IMR-90 (cell line): ENCODE results near the gene SCN10A.

ENCODE experiments used
- BHLHE40 ChIP-seq: fragments of 150-350 bp; IDR thresholded peaks from 2 replicates; pipeline ENCODE4 v1.6.1; 2016; ENCODE audit warnings: mild to moderate bottlenecking, low read depth, low read length
- CEBPB ChIP-seq: IDR thresholded peaks from 2 replicates; pipeline ENCODE4 v1.6.1; 2012; ENCODE audit warnings: low read depth, low read length, improper control_type of control experiment
- CHD1 ChIP-seq: IDR thresholded peaks from 2 replicates; pipeline ENCODE4 v1.6.1; 2012; ENCODE audit warnings: low read depth, low read length, improper control_type of control experiment
- CTCF ChIP-seq: conservative IDR thresholded peaks from 2 replicates; pipeline ENCODE4 v1.5.1; 2012; ENCODE audit warnings: mild to moderate bottlenecking, low read depth, low read length, improper control_type of control experiment
- ELK1 ChIP-seq: fragments of 150-350 bp; IDR thresholded peaks from 2 replicates; pipeline ENCODE4 v1.6.1; 2016; ENCODE audit warnings: low read depth, mild to moderate bottlenecking, low read length, moderate library complexity, borderline replicate concordance
- MAFK ChIP-seq: IDR thresholded peaks from 2 replicates; pipeline ENCODE4 v1.6.1; 2012; ENCODE audit warnings: low read depth, low read length, improper control_type of control experiment
- NFE2L2 ChIP-seq: fragments of 150-350 bp; IDR thresholded peaks from 2 replicates; pipeline ENCODE4 v1.6.1; 2016; ENCODE audit warnings: low read depth, mild to moderate bottlenecking, low read length
- POLR2A ChIP-seq: IDR thresholded peaks from 2 replicates; pipeline ENCODE4 v1.6.1; 2012; ENCODE audit warnings: mild to moderate bottlenecking, low read depth, low read length
- RCOR1 ChIP-seq: IDR thresholded peaks from 2 replicates; pipeline ENCODE4 v1.6.1; 2012; ENCODE audit warnings: mild to moderate bottlenecking, low read length, improper control_type of control experiment; ENCODE audit not compliant: insufficient replicate concordance
- RFX5 ChIP-seq: IDR thresholded peaks from 2 replicates; pipeline ENCODE4 v1.8.0; 2012; ENCODE audit warnings: low read depth, mild to moderate bottlenecking, low read length, moderate library complexity
- USF2 ChIP-seq: fragments of 150-350 bp; IDR thresholded peaks from 2 replicates; pipeline ENCODE4 v1.6.1; 2017; ENCODE audit warnings: mild to moderate bottlenecking, antibody characterized with exemption, low read length, low read depth

GRCh38 chr3:38743043-38743442, 73.0 kb downstream of the SCN10A start:
- no peak for TF ChIP-seq CTCF
- TF ChIP-seq ELK1, result no peak
- TF ChIP-seq POLR2A, result no peak
- TF ChIP-seq CEBPB, result no peak
- TF ChIP-seq RFX5, result no peak
- TF ChIP-seq USF2, result no peak
- no peak for TF ChIP-seq CHD1
- no peak for TF ChIP-seq RCOR1
- TF ChIP-seq NFE2L2, result no peak
- TF ChIP-seq BHLHE40, result no peak
- no peak for TF ChIP-seq MAFK
